Stimulated activated CD8-positive, alpha-beta memory T cell treated with anti-CD3 and anti-CD28 coated beads, Interleukin-12 subunit alpha, Interleukin-12 subunit beta, amount 100 ng/mL, for 1 hour (primary cell): ENCODE results near the gene LCN10.

Experiments
- DNase-seq: peaks from one replicate; pipeline ENCODE4 v3.0.0-alpha.2; 2020; ENCODE audit warnings: low read depth

LCN10 gene

GRCh38 chr9:136700304-136700703 is 42.4 kb downstream of the LCN10 start:
- DNase-seq: no peak

GRCh38 chr9:136698635-136699246 is 44.0 kb downstream of the LCN10 start:
- DNase-seq: no peak

- DNase-seq: no peak
Measured at GRCh38 chr9:136697821-136698526, 44.8 kb downstream of the LCN10 start.

GRCh38 chr9:136697146-136697820 is 45.5 kb downstream of the LCN10 start:
- no peak for DNase-seq

- DNase-seq: no peak
Measured at GRCh38 chr9:136696502-136696901, 46.2 kb downstream of the LCN10 start.

GRCh38 chr9:136695955-136696354 is 46.8 kb downstream of the LCN10 start:
- DNase-seq: no peak

- no peak for DNase-seq
Measured at GRCh38 chr9:136695435-136695895, 47.3 kb downstream of the LCN10 start.

GRCh38 chr9:136694872-136695247 is 47.9 kb downstream of the LCN10 start:
- no peak for DNase-seq

GRCh38 chr9:136694163-136694871 is 48.4 kb downstream of the LCN10 start:
- DNase-seq: no peak

GRCh38 chr9:136693490-136694162 is 49.1 kb downstream of the LCN10 start:
- DNase-seq: no peak

- DNase-seq: no peak
Measured at GRCh38 chr9:136693135-136693489, 49.6 kb downstream of the LCN10 start.

- DNase-seq: no peak
Measured at GRCh38 chr9:136692185-136693134, 50.3 kb downstream of the LCN10 start.

GRCh38 chr9:136691316-136692184 is 51.2 kb downstream of the LCN10 start:
- no peak for DNase-seq

GRCh38 chr9:136690806-136691261 is 51.9 kb downstream of the LCN10 start:
- no peak for DNase-seq

GRCh38 chr9:136690104-136690805 is 52.5 kb downstream of the LCN10 start:
- no peak for DNase-seq

GRCh38 chr9:136689108-136689460 is 53.7 kb downstream of the LCN10 start:
- no peak for DNase-seq

GRCh38 chr9:136688274-136689107 is 54.2 kb downstream of the LCN10 start:
- no peak for DNase-seq
